Stimulated activated CD8-positive, alpha-beta memory T cell treated with anti-CD3 and anti-CD28 coated beads, Interleukin-12 subunit alpha, Interleukin-12 subunit beta, amount 100 ng/mL, for 1 hour (primary cell): ENCODE data around the gene C11orf58.

Experiments
- DNase-seq: peaks from one replicate; pipeline ENCODE4 v3.0.0-alpha.2; 2020; ENCODE audit warnings: low read depth

C11orf58 gene

GRCh38 chr11:16738193-16738946, at the start of gene C11orf58:
Gene C11orf58, plus strand, starts transcription at chr11:16738647. Its CDS starts 132 bp downstream, at chr11:16738779.
- peak; percentile 90 for DNase-seq

- DNase-seq, result no peak
Observed at GRCh38 chr11:16690086-16690485, 48.4 kb upstream of the C11orf58 start.

GRCh38 chr11:16703795-16704194, 34.7 kb upstream of the C11orf58 start:
- no peak for DNase-seq

- DNase-seq, result no peak
Observed at GRCh38 chr11:16713594-16713993, 24.9 kb upstream of the C11orf58 start.

GRCh38 chr11:16722581-16723344, 15.7 kb upstream of the C11orf58 start:
- DNase-seq, result no peak

- no peak for DNase-seq
Observed at GRCh38 chr11:16727806-16728205, 10.6 kb upstream of the C11orf58 start.

GRCh38 chr11:16737818-16738192, 642 bp upstream of the C11orf58 start:
- no peak for DNase-seq

GRCh38 chr11:16738947-16739815, 734 bp downstream of the C11orf58 start:
- DNase-seq, result no peak

GRCh38 chr11:16741473-16741872, 3.0 kb downstream of the C11orf58 start:
- DNase-seq, result no peak

GRCh38 chr11:16743478-16743877, 5.0 kb downstream of the C11orf58 start:
- no peak for DNase-seq

- DNase-seq, result no peak
Observed at GRCh38 chr11:16744128-16744725, 5.8 kb downstream of the C11orf58 start.

GRCh38 chr11:16745950-16746605, 7.6 kb downstream of the C11orf58 start:
- no peak for DNase-seq

GRCh38 chr11:16749092-16749491, 10.6 kb downstream of the C11orf58 start:
- DNase-seq, result no peak

- DNase-seq, result no peak
Observed at GRCh38 chr11:16749666-16750065, 11.2 kb downstream of the C11orf58 start.

GRCh38 chr11:16750417-16750816, 12.0 kb downstream of the C11orf58 start:
- no peak for DNase-seq

GRCh38 chr11:16758382-16759024, 20.1 kb downstream of the C11orf58 start:
- no peak for DNase-seq

- no peak for DNase-seq
Observed at GRCh38 chr11:16759857-16760508, 21.5 kb downstream of the C11orf58 start.

- no peak for DNase-seq
Observed at GRCh38 chr11:16763746-16764145, 25.3 kb downstream of the C11orf58 start.

GRCh38 chr11:16764888-16765287, 26.4 kb downstream of the C11orf58 start:
- DNase-seq, result no peak

- no peak for DNase-seq
Observed at GRCh38 chr11:16767137-16767536, 28.7 kb downstream of the C11orf58 start.
